ENCODE measurements around the gene CARS1. TPM values are rescaled to one million over a fixed set of nuclear protein-coding genes. Genes with fewer than 3 reads are reported as not detected.

Gene CARS1
- total and polyA plus RNA-seq, 9 of the 15 experiments (the other 6 are each of a cell fraction or from before 2014, with no cell fraction given): 14.4 to 106 (median 73.6) TPM

DNA sequence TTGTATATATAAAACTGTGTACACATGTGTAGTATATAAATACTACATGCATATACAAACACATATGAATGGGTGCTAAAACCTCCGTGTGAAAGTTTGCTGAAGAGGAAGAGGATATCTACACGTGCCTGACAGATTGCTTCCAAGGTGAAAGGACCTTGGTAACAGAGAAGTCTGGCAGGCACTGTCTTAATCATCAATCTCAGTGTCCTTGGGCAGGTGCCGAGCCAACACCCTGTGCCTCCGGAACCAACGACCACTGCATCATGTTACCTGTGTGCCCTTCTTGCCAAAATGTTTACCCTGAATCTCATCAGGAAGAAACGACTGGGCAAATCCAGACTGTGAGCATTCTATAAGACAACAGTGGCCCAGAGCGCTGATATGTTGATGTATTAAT is 80.1 kb downstream of the CARS1 start:
- Histone ChIP-seq H3K9ac (ENCODE audit: insufficient read depth in 1 of 2, low read depth in 2 of 2, low read length in 2 of 2) (no peak overlapping the region), H3K27ac (ENCODE audit: extremely low read depth, low read depth, low read length) (no peak overlapping the region), H3K27me3 (ENCODE audit: control insufficient read depth in 2 of 2, insufficient read depth in 2 of 2, low read length in 2 of 2) (no peaks in the 10 kb centered on the region), H3K79me2 (ENCODE audit: control insufficient read depth, insufficient read depth, low read length) (peaks cover 92% of the 10 kb centered on the region), H4K20me1 (replicated peaks; ENCODE audit: control insufficient read depth, insufficient read depth, low read length) (peaks cover 20% of the 10 kb centered on the region), H3K4me3 (no peak overlapping the region), H3K36me3 (ENCODE audit: control insufficient read depth, insufficient read depth, low read length) (peaks cover 91% of the 10 kb centered on the region), H3K4me2 (ENCODE audit: insufficient read depth, low read length) (no peak overlapping the region), H3K9me1 (ENCODE audit: control insufficient read depth, insufficient read depth, low read length) (no peaks in the 10 kb centered on the region), H3K9me3 (replicated peaks; ENCODE audit: control insufficient read depth, insufficient read depth, low read depth, low read length) (no peaks in the 10 kb centered on the region), H2AFZ (ENCODE audit: low read depth, low read length) (no peak overlapping the region), H3K4me1 (replicated peaks in 1 of 2; ENCODE audit: control insufficient read depth in 2 of 2, insufficient read depth in 2 of 2, low read length in 2 of 2) (no peaks in the 10 kb centered on the region; a peak in 1 of 5 replicates)
- FAIRE-seq: no peak
- ChIA-PET CTCF (ENCODE audit: low intra/inter-chr PET ratio) (no interaction called here), POLR2A (no interaction called here)
- no TSS peak for BruUV-seq (replicated peaks)
- in situ Hi-C loops (cut with MboI): no loop called here
- DNase-seq (ENCODE audit: extremely low read depth in 1 of 4, low spot score in 3 of 4): no peak
- intact Hi-C loops (cut with micrococcal nuclease): no loop called here
- 86% methylated on average over 7 of the region's 7 CpGs for WGBS (ENCODE audit: insufficient coverage, low coverage, missing lambda C conversion rate)
- ATAC-seq: no peak
- no peak for TF ChIP-seq PTBP1 (IDR thresholded peaks at IDR 0.05; ENCODE audit: low read depth, low read length)
- TF ChIP-seq, protein P1, sequence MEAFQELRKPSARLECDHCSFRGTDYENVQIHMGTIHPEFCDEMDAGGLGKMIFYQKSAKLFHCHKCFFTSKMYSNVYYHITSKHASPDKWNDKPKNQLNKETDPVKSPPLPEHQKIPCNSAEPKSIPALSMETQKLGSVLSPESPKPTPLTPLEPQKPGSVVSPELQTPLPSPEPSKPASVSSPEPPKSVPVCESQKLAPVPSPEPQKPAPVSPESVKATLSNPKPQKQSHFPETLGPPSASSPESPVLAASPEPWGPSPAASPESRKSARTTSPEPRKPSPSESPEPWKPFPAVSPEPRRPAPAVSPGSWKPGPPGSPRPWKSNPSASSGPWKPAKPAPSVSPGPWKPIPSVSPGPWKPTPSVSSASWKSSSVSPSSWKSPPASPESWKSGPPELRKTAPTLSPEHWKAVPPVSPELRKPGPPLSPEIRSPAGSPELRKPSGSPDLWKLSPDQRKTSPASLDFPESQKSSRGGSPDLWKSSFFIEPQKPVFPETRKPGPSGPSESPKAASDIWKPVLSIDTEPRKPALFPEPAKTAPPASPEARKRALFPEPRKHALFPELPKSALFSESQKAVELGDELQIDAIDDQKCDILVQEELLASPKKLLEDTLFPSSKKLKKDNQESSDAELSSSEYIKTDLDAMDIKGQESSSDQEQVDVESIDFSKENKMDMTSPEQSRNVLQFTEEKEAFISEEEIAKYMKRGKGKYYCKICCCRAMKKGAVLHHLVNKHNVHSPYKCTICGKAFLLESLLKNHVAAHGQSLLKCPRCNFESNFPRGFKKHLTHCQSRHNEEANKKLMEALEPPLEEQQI (IDR thresholded peaks at IDR 0.05): no peak
- TF ChIP-seq, protein P2, sequence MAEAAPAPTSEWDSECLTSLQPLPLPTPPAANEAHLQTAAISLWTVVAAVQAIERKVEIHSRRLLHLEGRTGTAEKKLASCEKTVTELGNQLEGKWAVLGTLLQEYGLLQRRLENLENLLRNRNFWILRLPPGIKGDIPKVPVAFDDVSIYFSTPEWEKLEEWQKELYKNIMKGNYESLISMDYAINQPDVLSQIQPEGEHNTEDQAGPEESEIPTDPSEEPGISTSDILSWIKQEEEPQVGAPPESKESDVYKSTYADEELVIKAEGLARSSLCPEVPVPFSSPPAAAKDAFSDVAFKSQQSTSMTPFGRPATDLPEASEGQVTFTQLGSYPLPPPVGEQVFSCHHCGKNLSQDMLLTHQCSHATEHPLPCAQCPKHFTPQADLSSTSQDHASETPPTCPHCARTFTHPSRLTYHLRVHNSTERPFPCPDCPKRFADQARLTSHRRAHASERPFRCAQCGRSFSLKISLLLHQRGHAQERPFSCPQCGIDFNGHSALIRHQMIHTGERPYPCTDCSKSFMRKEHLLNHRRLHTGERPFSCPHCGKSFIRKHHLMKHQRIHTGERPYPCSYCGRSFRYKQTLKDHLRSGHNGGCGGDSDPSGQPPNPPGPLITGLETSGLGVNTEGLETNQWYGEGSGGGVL (CRISPR knock-in tag; IDR thresholded peaks at IDR 0.05): no peak
- TF ChIP-seq NFIC (IDR thresholded peaks at IDR 0.05): no peak
- no peak for TF ChIP-seq HEY1 (CRISPR knock-in tag; IDR thresholded peaks at IDR 0.05; ENCODE audit: borderline replicate concordance)
- TF ChIP-seq GABPA (tag; conservative IDR thresholded peaks at IDR 0.05; ENCODE audit: low read depth): no peak
- TF ChIP-seq, protein P3, sequence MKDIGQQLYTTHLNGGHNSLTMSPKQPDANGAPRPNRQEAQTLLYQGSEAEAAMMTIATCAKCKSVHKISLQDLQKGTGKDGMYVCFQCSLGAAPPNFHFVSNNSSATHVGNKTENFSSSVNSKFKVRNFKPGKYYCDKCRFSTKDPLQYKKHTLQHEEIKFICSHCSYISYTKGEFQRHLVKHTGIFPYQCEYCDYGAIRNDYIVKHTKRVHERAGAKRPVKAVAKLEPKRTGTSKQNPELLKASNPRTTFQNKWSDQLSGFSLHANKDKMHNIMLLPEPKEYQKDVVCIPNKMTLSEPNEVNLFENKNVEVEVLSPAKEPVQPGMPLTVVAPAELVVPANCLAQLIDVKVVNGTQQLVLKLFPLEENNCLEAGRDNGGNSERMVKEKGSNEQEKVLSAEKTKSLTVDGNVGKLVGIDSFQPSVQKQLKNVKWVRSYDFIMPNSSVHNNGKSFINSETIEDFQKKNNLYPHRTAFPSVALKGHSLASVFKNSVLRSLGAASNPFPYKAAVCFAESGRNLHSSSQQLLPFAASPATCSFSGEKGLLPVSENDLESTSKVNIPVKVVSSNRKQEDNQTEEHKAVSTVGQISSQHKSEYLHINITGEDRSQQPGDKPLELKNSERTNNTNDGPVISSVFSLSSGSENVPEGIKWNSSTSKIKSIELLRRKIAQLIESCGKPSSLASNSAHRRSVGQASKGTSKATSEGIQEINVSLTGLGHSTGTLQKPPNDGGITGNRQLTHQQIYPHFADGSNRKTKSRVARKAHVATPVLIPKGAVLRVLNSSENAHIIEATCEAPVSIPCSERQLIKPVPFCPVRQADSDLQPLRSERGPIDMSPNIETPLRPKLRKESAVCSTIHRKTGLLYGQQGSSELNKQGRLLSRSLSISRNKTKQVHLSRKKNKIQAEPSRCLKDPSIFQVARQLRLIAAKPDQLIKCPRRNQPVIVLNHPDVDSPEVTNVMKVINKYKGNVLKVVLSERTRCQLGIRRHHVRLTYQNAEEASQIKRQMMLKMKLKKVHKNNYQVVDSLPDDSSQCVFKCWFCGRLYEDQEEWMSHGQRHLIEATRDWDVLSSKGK (CRISPR knock-in tag; IDR thresholded peaks at IDR 0.05): no peak
- TF ChIP-seq, protein P4, sequence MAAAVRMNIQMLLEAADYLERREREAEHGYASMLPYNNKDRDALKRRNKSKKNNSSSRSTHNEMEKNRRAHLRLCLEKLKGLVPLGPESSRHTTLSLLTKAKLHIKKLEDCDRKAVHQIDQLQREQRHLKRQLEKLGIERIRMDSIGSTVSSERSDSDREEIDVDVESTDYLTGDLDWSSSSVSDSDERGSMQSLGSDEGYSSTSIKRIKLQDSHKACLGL (CRISPR knock-in tag; IDR thresholded peaks at IDR 0.05; ENCODE audit: borderline replicate concordance, poor library complexity, severe bottlenecking): no peak
- no peak for TF ChIP-seq ZKSCAN1 (IDR thresholded peaks at IDR 0.05; ENCODE audit: low read depth, low read length)
- TF ChIP-seq HLTF (IDR thresholded peaks at IDR 0.05): no peak
- TF ChIP-seq ZEB2 (IDR thresholded peaks at IDR 0.05): no peak
- TF ChIP-seq COPS2 (conservative IDR thresholded peaks at IDR 0.05): no peak
- no peak for TF ChIP-seq ZNF76 (CRISPR knock-in tag; IDR thresholded peaks at IDR 0.05; ENCODE audit: borderline replicate concordance)
- no peak for TF ChIP-seq ZNF668 (CRISPR knock-in tag; IDR thresholded peaks at IDR 0.05)
- no peak for TF ChIP-seq ZNF316 (IDR thresholded peaks at IDR 0.05)
- no peak for TF ChIP-seq NONO (IDR thresholded peaks at IDR 0.05; ENCODE audit: low read depth in 2 of 2, low read length in 1 of 2)
- no peak for TF ChIP-seq ZNF785 (CRISPR knock-in tag; IDR thresholded peaks at IDR 0.05)
